Central memory CD4-positive, alpha-beta T cell (primary cell): Measurements from ENCODE around the gene CELF4.

Experiments
- DNase-seq: peaks from one replicate; pipeline ENCODE4 v3.0.0; 2022

The CELF4 gene

DNA sequence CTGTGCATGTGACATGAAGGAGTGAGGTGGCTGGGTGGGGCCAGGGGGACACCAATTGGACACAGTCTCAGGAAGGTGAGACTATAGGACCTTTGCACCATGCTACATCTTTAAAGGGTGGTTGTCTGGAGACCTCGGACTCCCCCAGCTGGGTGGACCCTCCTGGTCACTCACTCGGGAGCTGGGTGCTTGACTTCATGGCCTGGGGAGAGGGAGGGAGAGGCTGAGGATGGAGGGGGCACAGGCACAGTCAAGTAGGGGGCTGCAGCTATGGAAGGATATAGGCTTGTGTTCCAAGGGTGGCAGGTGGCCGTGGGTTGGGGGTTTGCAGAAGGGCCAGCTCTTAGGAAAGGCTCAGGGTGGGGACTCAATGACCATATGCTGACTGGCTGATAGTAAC is 7.1 kb upstream of the CELF4 start:
- DNase-seq, result no peak

DNA sequence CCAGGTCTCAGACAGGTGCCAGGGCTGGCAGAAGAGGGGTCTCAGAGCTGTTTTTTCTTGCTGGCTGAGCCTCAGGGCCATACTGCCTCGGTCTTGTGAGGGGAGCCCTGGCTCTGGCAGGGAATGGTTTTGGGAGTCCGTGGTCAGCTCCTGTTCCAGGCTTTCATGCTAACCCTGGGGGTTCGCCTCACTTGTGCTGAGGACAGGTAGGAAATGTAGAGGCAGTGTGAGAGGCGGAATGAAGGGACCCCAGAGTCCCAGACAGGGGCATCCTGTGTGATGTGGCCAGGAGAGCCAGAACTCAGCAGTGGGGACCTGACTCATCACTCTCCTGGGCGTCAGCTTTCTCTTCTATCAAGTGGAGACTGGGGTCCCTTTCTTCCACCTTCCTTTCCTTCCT is 5.7 kb upstream of the CELF4 start:
- DNase-seq, result no peak

- DNase-seq, result no peak
These were observed 4.8 kb upstream of the CELF4 start for GRCh38 chr18:37570336-37570930.

- no peak for DNase-seq
These were observed 3.1 kb upstream of the CELF4 start for GRCh38 chr18:37568671-37569070.

DNA sequence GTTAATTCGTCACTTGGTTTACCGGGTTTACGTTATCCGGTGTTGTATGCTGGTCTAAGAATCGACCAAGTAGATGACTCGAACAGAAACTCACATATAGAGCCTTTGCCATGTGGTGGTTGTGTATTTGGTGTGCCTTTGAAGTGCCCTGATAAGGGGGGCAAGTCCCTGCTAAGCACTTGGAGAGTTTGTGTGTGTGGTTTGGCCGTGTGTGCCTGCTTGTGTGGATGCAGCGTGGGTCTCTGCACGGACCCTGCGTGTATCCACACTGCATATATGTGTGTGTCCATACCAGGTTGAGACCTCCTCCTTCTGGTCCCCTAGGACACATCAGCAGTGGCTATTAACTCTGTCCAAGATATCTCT is 2.4 kb upstream of the CELF4 start:
- DNase-seq, result no peak

GRCh38 chr18:37567061-37567993 is 1.7 kb upstream of the CELF4 start:
- no peak for DNase-seq

GRCh38 chr18:37566479-37567060 is 972 bp upstream of the CELF4 start:
- DNase-seq, result no peak

- no peak for DNase-seq
These were observed 430 bp upstream of the CELF4 start for GRCh38 chr18:37565977-37566478.

GRCh38 chr18:37564711-37565100 is 892 bp downstream of the CELF4 start:
- DNase-seq, result no peak

DNA sequence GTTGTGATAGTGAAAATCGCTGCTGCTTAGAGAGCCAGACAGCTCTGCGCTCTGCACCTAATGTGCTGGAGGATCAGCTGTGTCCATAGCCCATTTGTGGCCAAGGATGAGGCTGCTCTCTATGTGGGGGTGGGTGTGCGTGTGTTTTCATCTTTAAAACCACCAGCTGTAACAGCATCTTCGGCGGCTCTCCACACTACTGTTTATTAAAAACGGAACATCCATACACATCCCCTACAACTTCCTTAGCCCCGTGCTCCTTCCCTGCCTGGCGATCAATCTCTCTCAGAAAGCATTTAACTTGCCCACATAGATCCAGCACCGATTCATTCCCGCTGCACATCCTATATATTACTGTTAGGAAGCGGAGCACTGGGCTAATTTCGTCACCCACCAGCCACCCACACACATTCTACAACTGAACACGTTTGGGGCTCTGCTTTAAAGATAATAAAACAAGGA is 1.6 kb downstream of the CELF4 start:
- DNase-seq, result no peak

DNA sequence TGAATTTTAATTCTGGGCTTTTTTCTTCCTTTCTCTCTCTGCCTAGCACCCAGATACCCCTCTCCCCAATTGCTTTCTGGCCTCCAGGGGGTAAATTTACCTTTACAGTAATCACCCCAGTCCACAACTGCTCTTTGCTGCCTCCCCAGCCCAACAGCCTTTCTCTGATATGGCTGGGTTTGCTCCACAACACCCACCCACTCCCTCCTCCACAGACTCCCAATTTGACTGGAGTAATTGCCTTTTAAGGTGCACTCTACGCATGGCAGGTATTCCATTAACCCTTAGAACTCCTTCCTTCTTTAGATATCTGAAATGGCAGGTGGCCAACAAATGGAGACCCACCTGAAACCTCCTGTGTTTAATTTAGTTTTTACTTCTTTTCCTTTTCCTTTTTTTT is 3.6 kb downstream of the CELF4 start:
- DNase-seq, result no peak

- DNase-seq, result no peak
These were observed 5.6 kb downstream of the CELF4 start for GRCh38 chr18:37560003-37560402.

DNA sequence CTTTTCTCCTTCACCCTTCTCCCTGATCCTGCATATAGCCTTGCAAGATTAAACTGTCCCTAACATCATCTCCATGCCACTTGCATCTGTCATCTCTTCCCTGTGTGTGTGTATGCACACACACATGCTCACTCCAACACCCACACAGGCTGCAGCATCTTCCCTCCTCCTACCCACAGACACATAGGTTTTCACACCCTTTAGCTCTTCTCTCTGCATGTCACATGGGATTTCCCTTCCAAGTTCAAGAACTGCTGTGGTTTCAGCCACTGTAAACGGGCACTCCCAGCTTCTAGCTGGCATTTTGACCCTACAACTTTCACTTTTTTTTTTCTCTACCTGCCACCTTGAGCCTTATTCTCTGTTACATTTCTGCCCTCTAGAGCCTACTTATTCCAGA is 6.4 kb downstream of the CELF4 start:
- no peak for DNase-seq

DNA sequence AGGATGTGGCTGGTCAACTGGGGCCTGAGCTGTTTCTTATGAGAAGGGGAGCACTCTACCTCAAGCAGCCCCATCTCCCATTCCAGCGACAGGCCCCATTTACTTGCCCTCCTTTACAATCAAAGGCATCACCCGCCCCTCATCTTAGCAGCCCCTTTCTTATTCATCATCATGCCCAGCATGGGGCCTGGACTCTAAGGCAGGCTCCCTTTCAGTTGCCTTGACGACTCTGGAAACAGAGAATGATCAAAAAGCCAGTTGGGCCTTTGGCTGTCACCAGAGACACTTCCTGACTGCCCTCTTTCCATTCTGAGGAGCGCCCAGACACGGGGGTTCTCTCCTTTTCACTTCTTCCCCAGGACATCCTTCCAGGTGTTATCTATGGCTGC is 11.2 kb downstream of the CELF4 start:
- no peak for DNase-seq

DNA sequence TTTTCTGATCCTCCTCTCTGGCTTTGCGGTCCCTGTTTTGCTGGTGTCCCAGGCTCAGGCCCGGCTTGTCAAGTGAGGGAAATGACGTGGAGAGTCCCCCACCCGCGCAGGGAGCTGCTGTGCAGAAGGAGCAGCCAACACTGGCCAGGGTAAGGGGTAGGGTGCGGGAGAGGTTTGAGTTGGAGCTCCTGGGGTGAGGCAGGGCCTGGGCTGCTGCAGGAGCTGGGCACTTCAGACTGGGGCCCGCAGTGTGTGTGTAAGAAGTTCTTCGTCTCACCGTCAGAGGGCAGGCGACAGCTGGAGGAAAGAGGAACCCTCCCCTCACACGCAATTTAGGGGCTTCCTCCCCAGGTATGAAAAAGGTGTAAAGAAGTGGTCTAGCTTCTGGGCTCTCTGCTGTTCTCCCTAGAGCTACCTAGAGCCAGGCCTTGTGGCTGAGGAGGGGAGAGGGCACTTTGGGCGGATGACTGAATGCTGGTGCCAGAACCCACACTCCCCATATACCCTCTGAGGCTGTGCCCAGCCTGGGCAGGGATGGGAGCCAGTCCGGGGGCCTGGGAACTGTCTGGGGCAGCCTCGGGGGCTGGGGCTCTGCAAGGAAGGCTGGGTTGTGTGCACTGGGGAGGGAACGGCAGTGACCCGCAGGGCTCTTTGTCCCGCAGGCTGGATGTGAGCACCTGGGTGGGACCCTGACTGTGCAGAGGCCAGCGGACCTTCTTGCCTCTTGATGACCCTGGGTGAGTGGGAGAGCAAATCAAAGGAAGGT is 11.8 kb downstream of the CELF4 start:
- DNase-seq, result no peak

DNA sequence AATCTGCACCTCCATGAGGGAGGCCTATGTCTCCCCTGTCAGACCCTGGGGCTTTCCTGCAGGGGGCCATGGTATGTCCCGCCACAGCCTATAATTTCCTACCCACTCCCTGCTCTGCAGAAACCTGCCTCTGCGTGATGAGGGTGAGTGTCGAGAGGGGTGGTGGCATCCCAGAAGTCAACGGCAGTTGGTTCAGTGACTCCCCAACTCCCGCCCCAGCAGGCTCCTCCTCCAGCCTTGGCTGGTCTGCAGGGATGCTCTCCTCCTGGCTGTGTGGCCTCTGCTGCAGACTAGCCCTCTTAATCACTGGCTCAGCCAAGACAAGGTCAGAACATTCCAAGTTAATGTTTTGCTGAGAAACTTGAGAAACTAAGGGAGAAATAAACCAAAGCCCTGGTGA is 13.3 kb downstream of the CELF4 start:
- DNase-seq, result no peak

DNA sequence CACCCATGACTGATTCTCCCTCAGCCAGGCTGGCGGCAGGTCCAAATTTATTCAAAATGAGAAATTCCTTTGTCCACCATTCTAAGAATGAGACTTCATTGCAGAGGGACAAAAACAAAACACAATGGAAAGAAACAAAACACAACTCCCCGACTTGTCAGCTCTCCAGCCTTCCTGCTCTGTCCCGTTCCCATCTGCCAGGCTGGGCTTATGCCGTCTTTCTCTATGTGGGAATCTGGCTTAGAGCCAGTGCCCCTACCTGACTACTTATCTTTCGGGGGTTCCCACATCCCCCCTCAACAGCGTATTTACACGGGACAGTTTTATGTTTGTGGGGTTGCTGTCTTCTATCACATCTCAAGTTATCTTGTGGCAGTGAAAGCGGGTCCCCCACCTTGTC is 13.8 kb downstream of the CELF4 start:
- DNase-seq, result no peak

DNA sequence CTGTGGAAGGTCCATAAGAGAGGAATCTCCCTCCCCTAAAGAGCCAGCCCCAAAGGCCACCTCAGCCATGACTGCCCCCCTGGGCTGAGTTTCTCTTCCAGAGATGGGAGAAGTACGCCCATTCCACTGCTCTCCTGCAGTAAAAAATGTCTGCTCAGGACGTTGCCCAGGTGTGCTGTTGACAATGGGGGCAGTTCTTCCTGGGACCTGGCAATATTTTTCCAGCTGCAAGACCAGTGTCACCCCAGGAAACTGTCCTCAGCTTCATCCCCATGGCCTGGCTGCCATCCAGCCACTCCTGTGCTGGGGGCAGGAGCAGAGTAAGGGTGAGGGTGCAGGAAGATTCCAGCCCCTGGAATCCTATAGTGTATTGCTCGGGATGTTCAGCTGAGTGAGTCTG is 14.3 kb downstream of the CELF4 start:
- no peak for DNase-seq

- no peak for DNase-seq
These were observed 15.3 kb downstream of the CELF4 start for GRCh38 chr18:37550118-37550875.

- no peak for DNase-seq
These were observed 16.8 kb downstream of the CELF4 start for GRCh38 chr18:37548679-37549289.

- no peak for DNase-seq
These were observed 18.3 kb downstream of the CELF4 start for GRCh38 chr18:37547196-37547827.
